PC-3 (cell line): ENCODE measurements around the gene XPO5.

Source experiments
- EZH2 ChIP-seq: fragments of 300-600 bp; sonication (generic); IDR thresholded peaks from one replicate; pipeline ENCODE4 v1.6.1; 2017; ENCODE audit warnings: antibody characterized with exemption, mild to moderate bottlenecking, low read length; ENCODE audit not compliant: unreplicated experiment
- TF ChIP-seq, protein P1 (sequence below): fragments of 300-600 bp; sonication (generic); conservative IDR thresholded peaks from 2 replicates; pipeline ENCODE4 v1.5.1; 2017; ENCODE audit warnings: antibody characterized with exemption, low read depth, mild to moderate bottlenecking, low read length

- TF ChIP-seq, protein P1, sequence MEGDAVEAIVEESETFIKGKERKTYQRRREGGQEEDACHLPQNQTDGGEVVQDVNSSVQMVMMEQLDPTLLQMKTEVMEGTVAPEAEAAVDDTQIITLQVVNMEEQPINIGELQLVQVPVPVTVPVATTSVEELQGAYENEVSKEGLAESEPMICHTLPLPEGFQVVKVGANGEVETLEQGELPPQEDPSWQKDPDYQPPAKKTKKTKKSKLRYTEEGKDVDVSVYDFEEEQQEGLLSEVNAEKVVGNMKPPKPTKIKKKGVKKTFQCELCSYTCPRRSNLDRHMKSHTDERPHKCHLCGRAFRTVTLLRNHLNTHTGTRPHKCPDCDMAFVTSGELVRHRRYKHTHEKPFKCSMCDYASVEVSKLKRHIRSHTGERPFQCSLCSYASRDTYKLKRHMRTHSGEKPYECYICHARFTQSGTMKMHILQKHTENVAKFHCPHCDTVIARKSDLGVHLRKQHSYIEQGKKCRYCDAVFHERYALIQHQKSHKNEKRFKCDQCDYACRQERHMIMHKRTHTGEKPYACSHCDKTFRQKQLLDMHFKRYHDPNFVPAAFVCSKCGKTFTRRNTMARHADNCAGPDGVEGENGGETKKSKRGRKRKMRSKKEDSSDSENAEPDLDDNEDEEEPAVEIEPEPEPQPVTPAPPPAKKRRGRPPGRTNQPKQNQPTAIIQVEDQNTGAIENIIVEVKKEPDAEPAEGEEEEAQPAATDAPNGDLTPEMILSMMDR: no peak
- no peak for TF ChIP-seq EZH2
These were observed 67.2 kb downstream of the XPO5 start for GRCh38 chr6:43508481-43509141.
